Measurements from ENCODE around the gene FNDC11.
A peak's percentile ranks its signal among the peaks of the same experiment; 100 is the strongest.

FNDC11 gene

DNA sequence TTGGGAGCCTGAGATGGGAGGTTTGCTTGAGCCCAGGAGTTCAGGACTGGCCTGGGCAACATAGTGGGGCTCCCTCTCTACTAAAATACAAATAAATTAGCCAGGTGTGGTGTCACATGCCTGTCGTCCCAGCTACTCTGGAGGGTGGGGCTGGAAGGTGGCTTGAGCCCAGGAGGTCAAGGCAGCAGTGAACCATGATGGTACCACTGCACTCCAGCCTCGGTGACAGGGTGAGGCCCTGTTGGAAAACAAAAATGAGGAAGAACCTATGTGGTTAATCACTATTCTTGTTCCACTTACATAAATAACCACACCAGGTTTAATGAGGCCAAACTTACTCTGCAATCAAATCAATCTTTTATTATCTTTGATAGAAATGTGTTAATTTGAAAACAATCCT, 28.0 kb upstream of the FNDC11 start:
- DNase-seq (ENCODE audit: low read depth): no peak

DNA sequence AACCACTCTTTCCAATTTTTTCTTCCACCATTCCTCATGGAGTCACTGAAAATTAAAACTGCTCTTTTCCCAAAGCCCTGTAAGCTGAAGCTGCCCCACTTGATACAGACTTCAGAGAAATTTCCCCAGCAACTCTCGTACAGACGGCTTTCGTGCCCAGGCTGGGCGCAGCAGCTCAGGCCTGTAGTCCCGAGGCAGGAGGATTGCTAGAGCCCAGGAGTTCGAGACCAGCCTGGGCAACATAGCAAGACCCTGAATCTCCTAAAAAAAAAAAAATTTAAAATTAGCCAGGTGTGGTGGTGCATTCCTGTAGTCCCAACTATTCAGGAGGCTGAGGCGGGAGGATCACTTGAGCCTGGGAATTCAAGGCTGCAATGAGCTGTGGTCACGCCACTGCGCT, 26.8 kb upstream of the FNDC11 start:
- no peak for DNase-seq (ENCODE audit: low read depth)

DNA sequence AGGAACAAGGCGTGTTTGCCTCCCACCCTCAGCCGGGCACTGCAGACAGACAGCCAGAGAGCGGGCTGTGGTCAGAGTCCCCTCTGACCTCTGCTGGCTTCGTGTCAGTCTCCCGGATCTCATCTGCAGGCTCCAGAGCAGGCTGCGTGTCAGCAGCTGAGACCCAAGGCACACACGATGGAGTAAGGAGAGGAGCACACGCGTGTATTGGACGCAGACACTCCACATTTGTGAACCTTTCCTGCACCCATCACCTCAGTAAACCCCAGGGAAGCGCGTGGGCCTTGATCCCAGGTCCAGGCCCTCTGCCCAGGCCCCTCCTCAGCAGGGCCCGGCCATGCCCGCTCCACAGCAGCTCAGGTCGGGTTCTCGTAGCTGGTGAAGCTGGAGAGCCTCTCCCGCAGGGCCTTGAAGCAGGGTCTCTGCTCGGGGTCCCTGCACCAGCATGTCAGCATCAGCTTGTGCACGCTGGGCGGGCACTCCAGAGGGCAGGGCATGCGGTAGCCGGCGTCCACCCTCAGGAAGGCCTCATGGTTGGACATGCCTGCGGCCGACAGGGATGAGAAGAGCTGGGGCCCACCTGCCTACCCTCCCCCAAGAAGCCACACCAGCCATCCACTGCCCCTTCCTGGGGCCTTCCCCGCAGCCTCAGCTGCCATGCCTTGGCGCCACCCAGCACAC, 24.6 kb upstream of the FNDC11 start:
- DNase-seq (ENCODE audit: low read depth): no peak

DNA sequence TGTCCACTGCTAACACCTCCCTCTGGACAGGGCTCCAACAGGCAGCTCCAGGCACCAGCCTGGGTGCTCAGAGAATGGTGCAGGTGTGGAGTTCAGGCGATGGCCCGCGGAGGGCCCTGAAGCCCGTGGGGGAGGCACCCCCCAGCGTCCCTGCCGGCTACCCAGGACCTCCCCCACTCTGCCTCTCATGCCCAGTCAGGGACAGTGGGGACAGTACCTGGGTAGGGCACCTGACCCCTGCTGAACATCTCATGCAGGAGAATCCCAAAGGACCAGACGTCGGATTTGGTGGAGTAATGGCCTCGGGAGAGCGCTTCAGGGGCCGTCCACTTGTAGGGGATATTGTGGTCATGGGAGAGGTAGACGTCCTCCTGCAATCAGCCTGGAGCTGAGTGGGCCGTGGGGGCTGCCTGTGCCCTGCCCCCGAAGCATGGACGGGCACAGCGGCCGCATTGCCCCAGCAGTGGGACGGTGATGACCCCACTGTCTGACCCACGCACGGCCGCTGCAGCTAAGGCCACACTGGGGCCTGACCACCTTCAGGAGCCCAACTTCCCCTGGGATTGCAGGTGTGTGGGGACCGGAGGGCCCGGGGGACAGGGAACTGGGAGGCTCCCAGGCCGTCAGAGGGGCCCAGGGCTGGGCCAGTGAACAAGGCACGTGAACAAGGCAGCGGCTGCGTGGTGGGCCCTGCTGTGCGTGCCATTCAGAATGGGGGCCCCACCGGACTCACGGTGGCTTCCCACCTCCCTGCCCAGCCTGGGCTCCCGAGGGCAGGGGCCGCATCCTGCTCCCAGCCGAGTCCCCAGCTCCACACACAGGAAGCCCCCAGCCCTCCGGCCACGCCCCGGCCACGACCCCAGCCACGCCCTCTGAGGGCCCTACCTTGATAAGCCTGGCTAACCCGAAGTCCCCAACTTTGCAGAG, 23.8 kb upstream of the FNDC11 start:
- DNase-seq (ENCODE audit: low read depth): no peak

DNA sequence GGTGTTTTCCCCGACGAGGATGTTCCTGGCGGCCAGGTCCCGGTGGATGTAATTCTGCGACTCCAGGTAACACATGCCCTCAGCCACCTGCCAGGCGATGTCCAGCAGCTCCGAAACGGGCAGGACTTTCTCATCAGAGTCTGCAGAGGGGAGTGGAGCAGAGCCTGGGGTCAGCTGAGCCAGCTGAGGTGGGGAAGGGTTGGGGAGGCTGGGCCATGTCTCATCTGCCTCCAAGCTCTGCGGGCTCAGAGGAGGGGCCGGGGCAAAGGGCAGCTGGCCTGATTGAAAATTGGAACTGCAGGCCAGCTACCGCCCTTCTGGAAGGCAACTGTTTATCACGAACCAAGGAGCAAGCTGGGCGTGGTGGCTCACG, 23.2 kb upstream of the FNDC11 start:
- no peak for DNase-seq (ENCODE audit: low read depth)

DNA sequence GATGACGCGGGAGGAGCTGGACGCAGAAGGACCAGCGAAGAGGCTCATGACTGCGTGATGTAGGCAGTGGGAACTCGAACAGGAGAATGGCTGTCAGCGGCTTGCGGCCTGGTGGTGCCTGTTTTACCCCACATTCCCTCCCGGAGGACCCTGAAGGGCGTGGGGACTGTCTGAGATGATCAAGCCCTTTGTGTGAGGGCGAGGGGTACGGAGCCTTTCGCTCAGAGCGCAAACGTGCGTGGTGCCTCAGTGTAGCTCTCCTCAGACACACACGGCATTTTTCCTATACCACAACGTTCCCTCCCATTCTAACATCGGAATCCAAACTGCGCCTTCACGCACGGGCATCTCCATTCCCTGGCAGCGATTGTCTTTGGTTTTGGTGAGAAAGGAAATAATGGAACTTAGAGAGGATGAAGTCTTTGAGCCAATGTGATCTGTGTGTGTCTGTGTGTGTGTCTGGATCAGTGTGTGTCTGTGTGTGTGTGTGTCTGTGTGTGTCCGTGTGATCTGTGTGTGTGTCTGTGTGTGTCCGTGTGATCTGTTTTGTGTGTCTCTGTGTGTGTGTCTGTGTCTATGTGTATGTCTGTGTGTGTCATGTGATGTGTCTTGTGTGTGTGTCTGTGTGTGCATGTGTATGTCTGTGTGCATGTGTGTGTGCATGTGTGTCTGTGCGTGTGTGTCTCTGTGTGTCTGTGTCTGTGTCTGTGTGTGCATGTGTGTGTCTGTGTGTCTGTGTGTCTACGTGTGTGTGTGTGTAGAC, 22.1 kb upstream of the FNDC11 start:
- DNase-seq (ENCODE audit: low read depth): no peak

DNA sequence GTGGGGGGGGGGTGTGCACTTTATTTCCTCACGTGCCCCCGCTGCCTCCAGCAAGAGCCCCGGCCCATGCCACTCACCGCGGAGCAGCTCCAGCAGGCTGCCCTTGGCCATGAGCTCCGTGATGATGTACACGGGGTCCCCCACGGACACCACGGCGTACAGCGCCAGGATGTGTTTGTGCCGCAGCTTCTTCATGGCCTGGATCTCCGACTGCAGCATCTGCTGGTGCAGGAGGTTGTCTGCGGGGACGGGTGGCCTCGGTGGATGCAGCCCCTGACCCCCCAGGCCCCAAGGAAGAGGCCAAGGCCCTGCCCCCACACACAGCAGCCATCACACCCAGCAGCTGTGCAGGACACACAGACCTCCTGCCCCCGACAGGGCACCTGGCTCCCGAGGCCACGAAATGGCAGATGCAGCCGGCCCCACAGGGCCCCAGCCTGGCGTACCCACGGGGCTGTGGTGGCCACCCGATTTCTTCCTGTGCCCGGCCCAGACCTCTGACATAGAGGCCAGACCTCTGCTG, 21.4 kb upstream of the FNDC11 start:
- DNase-seq (ENCODE audit: low read depth): no peak

DNA sequence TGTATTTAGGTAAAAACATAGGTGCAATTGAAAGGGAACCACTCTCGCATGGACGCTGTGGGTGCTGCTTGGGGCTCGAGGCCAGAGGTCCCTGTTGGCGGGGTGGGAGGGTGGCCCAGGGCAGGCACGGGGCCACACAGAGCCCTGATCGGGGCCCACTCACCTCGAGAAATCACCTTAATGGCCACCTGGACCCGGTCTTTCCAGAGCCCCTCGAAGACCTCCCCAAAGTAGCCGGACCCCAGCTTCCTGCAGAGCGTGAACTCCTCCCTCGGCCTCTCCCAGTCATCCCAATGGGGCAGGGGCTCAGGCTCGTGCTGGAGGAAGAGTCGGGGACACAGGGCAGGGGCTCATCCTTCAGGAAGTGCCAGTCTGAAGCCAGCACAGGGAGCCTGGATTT, 20.6 kb upstream of the FNDC11 start:
- DNase-seq (ENCODE audit: low read depth): no peak

DNA sequence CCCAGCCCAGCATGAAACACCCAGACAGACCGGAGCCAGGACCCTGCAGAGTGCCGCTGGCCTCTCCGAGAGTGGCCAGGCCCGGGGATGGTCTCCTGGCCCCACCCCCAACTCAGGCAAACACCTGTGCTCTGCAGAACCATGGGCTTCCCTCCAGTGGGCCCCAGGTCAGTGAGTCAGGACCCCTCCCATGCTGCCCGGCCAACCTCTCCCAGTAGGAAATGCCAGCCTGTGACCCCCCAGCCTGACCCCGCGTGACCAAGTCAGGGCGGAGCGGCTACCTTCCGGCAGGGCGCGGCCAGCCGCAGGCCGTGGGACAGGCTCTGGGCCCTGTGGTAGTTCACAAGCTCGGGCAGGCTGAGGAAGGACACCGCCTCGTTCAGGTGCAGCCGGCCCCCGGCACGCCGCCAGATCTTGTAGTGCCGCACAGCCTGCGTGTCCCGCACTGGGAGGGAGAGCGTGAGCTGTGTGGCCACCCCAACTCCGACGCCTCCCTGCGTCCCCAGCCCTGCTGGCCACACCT, 20.0 kb upstream of the FNDC11 start:
- DNase-seq (ENCODE audit: low read depth): no peak

DNA sequence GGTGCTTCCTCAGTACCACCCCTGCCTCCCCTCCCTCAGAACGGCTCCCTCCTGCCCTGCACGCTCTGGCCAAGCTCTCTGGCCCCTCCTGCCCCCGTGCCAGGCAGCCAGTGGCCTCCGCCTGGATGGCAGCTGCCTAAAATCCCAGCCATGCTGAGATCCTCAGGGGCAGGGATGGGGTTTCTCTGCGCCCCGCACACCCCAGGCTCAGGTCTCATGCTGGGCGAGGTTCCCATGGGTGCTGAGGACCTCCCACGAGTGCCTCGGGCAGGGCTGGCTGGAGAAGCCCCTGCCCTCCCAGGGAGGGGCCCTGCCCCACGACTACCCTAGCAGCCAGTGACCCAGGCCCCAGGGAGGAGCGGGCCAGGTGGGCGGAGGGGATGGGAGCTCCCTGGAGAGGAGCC, 19.5 kb upstream of the FNDC11 start:
- no peak for DNase-seq (ENCODE audit: low read depth)

DNA sequence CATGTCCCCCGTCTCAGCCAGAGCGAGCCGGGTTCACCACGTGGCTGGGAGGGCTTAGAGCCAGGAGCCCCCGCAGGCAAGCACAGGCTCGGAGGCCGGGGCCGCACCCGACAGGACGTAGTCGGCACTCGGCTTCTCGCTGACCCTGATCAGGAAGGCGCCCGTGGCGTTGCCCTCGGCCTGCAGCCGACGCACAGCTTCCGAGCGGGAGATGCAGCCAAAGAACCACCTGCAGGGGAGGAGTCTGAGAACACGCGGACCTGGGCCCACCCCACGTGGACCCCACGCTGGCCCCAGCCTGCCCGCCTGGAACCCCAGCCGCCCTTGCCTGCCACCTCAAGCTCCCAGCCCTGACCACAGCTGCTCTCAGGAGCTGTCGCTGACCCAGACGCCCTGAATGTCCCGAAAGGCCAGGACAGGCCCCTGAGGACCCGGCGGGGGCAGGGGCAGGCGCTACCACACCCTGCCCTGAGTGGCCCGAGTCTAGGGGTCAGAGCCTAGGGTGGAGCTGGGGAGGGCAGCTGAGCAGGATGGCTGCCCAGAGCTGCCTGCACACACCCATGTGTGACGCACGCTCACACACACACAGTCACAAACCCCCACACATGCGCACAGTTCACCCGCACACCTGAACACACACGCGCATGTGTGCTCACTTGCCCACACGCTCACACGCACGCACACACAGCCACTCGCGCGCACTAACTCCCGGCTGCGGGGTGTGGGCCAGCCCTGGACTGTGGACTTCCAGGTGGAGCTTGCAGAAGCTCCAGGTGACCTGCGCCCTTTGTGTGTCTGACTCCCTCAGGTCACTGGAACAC, 18.9 kb upstream of the FNDC11 start:
- no peak for DNase-seq (ENCODE audit: low read depth)

DNA sequence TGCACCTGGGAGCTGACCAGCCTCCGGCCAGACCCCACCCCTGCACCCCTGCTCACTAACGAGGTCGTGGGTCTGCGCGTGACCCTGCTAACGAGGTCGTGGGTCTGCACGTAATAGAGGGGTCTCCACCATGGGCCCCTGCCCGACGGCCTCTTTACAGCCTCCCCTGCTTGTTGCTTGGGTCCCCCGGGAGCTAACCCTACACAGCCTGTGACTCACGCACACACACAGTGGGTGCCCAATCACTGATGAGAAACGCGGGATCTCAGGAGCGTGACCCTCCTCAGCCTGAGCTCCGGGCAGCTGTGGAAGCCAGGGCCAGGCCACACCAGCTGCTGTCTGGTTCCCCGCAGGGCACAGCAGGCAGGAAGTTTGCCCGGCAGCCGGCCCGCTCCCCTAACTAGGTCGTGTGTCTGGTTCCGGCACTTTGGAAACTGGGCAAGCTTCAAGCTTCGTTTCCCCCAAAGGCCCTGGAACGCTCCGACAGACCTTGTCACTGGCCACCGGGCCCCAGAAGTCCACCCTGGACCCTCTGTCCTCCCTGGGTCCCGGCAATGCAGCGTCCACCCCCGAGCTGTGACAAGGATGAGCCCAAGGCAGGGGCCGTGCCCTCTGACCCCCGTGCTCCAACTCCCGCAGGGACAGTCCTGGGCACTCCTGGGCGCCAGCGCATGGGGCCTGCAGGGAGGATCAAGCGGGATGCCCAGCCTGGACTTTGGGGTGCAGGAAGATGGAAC, 17.6 kb upstream of the FNDC11 start:
- peak; percentile 16 for DNase-seq (ENCODE audit: low read depth)

DNA sequence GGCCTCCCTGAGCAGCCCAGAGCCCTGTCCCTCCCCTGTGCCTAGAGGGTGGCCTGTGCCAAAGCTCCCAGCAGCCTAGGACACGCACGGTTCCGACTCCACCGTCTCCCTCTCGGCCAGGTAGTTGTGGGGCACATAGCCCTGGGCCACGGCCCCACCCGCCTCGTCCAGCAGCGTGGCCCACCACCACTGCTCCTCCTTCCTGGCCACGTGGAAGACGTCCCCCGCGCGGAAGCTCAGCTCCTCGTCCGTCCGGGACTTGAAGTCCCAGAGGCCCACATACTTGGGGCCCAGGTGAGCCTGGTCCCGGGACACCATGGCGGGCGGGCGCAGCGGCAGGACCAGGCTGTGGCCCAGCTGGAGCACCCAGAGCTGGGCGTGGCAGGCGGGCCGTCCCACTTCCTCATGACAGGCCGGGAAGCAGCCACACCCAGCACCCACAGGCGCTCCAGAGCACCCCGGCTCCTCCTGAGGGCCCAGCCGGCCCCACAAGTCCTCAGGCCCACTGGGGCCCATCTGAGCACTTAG, 16.9 kb upstream of the FNDC11 start, which contains the start of gene PTK6:
PTK6 (minus strand) TSS at position 380 of the 528 bp plus-strand sequence; CDS start at position 318, 62 bp downstream.
- DNase-seq (ENCODE audit: low read depth): no peak

DNA sequence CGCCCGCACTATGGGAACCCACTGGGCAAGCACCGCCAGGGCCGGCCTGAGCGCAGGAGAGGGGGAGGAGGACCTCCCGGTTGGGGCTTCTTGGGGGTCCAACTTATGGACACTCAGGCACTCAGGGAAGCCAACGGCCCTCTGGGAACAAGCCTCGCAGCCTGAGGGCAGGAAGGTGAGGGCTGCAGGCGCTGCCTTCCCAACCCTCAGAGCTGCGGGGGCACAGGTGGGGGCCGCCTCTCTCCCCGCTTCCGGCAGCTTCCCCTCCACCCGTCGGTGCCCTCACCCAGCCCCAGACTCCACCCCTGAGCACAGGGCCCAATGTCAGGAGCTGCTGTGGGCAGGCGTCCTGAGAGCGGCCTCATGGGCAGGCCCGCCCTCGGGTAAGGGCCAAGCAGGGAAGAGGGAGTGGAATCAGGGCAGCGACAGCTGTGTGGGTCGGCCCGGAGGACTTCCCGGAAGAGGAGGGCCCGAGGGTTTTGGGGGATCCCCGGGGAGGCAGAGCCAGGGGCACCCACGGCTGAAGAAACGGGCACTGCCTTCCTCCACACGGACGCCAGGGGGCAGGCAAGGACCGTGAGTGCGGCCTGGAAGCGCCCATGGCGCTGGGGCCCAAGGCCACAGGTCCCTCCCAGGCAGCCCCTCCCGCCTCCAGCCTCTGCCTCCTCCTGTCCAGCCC, 16.3 kb upstream of the FNDC11 start:
- DNase-seq (ENCODE audit: low read depth): peak; percentile 87

DNA sequence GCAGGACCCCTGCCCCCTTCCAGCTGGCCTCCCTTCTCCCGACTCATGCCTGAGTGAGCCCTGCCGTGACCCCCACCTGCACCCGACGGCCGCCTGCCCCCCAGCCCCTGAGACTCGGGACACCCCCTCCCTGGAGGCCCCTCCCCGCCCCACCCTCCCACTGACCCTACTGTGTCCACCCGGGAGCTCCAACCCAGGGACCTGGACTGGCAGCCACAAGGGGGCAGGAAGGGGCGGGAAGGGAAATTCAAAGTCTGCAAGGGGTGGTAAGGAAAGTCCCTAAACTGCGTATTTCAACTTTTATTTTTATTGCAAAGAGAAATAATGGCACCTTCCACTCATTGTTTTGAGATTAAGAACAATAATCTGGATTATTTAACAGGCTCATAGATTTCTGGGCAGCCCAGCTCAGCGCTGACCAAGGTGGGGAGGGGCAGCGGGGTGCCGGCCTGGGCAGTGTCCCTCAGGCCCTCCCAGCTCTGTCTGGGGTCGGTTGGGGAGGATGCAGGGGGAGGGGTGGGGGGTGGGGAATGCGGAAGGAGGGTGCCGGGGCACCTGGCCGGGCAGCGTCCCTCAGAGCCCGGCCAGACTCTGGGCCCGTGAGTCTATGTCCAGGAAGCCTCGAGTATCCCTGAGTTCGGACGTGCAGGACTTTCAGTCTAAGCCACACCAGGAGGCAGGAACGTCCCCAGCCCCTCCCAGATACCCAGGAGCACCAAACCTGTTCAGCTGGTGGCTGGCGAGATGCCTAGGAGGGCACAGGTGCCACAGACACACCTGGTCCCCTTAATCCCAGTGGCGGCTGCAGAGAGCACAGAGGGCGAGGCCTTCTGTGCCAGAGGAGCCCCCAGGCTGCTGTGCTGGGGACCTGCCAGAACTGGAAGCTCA, 15.5 kb upstream of the FNDC11 start:
- DNase-seq (ENCODE audit: low read depth): no peak

DNA sequence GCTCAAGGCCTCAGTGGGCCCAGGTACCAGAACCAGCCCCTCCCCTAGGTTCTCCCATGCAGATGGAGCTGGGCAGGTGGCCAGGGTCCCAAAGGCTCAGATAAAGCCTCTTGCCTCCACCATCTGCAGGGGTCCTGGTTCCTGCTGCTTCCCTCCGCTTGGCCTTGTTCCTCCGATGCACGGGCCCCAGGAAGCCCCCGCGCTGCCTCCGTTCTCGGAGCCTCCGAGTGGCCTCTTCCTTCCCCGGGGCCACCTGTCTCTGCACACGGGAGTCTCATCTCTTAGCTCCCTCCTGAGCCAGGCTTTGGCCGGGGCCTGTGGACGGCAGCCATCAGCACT, 14.9 kb upstream of the FNDC11 start:
- no peak for DNase-seq (ENCODE audit: low read depth)

DNA sequence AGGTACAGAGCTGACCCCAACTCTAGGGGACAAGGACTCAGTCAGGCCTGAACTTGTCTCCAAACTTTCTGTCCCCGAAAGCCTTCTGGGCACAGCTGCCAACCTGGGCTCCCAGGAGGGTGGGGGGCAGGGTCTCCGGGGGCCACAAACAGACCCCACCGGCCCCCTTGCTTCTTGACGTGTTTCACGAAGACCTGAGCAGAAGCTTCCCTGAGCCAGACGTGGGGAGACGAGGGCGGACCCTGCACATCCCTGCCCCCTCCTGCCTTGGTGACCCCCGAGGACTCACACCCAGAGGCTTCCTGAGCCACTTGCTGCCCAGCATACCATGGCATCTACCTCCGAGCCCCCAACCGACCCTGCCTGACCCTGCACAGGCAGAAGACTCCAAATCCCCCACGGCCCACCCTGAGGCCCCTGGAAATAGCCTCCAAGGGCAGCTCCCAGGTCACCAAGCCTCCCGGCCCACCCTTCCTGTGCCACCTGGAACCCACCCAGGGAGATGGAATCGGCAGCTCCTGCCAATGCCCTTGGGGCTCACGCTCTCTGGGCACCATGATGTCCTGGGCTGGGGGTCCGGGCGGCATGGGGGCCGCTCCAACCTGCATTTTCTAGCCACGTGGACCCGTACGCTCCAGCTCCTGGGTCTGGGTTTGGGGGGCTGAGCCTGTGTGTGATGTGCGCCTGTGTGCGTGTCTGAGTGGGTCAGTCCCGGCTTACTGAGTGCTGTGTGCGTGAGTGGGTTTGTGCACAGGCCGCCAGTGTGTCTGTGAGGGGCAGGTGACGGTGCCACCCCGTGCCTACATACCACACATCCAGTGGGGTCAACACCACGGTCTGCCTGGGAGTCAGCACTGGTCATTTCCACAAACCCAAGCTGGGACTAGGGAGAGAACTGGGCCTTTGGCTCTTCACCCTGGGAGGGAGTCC, 14.3 kb upstream of the FNDC11 start:
- no peak for DNase-seq (ENCODE audit: low read depth)
